PC-3 (cell line): ENCODE data around the gene KLHL25.

ENCODE experiments used
- EZH2 ChIP-seq: fragments of 300-600 bp; sonication (generic); IDR thresholded peaks from one replicate; pipeline ENCODE4 v1.6.1; 2017; ENCODE audit warnings: antibody characterized with exemption, mild to moderate bottlenecking, low read length; ENCODE audit not compliant: unreplicated experiment
- EZH2phosphoT487 ChIP-seq: fragments of 300-600 bp; sonication (generic); IDR thresholded peaks from 2 replicates; pipeline ENCODE4 v1.6.1; 2018; ENCODE audit warnings: mild to moderate bottlenecking, antibody characterized with exemption, low read length, borderline replicate concordance
- TF ChIP-seq, protein P1 (sequence below): fragments of 300-600 bp; sonication (generic); conservative IDR thresholded peaks from 2 replicates; pipeline ENCODE4 v1.5.1; 2017; ENCODE audit warnings: antibody characterized with exemption, low read depth, mild to moderate bottlenecking, low read length

DNA sequence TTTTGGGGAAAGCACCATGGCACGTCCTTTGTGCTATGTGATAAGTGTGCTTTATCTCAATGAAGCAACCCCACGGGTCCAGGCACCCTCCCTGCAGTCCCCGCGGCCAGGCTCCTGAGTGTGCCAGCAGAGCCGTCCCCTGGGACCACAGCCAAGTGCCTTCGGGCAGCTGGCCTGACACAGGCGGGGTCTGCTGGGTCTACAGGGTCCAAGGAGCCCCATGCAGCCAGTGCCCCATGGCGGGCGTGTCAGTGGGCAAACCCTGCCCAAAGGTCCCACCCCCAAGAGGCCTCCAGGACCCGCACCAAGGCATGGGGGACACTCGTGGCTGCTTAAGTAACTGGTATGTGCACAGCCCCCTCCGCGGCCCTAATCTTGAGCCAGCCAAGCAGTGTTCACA lies 35.3 kb downstream of the KLHL25 start:
- TF ChIP-seq EZH2 (no peak), EZH2phosphoT487 (no peak)
- TF ChIP-seq, protein P1, sequence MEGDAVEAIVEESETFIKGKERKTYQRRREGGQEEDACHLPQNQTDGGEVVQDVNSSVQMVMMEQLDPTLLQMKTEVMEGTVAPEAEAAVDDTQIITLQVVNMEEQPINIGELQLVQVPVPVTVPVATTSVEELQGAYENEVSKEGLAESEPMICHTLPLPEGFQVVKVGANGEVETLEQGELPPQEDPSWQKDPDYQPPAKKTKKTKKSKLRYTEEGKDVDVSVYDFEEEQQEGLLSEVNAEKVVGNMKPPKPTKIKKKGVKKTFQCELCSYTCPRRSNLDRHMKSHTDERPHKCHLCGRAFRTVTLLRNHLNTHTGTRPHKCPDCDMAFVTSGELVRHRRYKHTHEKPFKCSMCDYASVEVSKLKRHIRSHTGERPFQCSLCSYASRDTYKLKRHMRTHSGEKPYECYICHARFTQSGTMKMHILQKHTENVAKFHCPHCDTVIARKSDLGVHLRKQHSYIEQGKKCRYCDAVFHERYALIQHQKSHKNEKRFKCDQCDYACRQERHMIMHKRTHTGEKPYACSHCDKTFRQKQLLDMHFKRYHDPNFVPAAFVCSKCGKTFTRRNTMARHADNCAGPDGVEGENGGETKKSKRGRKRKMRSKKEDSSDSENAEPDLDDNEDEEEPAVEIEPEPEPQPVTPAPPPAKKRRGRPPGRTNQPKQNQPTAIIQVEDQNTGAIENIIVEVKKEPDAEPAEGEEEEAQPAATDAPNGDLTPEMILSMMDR: no peak
